ENCODE data around the gene KIAA0930. TPM values are rescaled to one million over a fixed set of nuclear protein-coding genes. Genes with fewer than 3 reads are reported as not detected.

KIAA0930 gene
- total RNA-seq, 1 donor from 2014 or later = 18.6 TPM

DNA sequence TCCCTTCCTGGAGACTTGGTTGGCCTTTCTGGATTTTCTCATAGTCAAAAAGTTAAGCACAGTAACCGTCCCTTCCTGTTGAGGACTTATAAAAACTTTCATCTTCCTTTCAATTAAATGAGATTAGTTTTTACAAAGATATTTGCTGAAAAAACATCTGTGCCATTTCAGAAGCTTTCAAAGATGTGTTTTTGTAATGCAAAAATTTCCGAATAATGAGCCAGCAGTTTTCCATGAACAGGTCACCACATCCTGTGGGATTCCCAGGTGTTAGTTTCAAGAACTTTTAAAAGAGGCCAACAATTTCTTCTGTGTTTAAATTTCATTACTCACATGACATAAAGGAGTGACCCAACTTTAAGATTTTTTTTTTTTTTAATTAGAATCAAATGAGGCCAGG is 58.9 kb downstream of the KIAA0930 start:
- intact Hi-C loops (cut with micrococcal nuclease) = no loop called here

DNA sequence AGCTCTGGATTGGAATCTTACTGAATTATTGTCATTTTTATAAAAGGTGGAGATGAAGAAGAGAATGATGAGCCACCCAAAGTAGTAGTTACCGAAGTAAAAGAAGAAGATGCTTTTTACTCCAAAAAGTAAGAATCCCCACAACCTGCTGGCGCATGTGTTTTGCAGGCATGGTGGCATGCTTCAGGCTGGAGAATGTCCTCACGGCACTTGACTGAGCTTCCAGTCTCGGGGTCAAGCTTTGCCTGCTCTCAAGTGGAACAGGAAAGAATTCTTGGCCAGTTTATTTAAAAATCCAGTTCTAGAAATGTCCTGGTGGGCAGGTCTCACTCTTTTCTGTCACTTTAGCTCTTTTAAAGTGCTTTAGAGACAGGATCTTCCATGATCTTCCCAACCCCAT is 59.5 kb downstream of the KIAA0930 start:
- intact Hi-C loops (cut with micrococcal nuclease) = no loop called here

DNA sequence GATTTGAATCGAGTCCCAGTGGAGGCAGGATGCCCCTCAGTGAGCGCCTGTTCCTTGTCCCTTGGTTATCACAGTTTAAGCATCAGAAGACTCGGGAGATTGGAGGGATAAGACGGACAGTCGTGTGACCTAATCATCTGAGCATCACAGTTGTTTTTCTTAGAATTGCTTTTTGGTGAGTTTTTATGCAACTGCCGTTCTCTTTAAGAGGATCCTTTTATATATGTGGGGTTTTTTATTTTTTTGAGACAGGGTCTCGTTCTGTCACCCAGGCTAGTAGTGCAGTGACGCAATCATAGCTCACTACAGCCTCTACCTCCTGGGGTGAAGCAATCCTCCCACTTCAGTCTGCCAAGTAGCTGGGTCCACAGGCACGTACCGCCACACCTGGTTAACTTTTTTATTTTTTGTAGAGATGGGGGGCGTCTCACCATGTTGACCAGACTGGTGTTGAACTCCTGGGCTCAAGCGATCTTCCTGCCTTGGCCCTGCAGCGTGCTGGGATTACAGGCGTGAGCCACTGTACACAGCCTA is 60.5 kb downstream of the KIAA0930 start:
- intact Hi-C loops (cut with micrococcal nuclease) = no loop called here

DNA sequence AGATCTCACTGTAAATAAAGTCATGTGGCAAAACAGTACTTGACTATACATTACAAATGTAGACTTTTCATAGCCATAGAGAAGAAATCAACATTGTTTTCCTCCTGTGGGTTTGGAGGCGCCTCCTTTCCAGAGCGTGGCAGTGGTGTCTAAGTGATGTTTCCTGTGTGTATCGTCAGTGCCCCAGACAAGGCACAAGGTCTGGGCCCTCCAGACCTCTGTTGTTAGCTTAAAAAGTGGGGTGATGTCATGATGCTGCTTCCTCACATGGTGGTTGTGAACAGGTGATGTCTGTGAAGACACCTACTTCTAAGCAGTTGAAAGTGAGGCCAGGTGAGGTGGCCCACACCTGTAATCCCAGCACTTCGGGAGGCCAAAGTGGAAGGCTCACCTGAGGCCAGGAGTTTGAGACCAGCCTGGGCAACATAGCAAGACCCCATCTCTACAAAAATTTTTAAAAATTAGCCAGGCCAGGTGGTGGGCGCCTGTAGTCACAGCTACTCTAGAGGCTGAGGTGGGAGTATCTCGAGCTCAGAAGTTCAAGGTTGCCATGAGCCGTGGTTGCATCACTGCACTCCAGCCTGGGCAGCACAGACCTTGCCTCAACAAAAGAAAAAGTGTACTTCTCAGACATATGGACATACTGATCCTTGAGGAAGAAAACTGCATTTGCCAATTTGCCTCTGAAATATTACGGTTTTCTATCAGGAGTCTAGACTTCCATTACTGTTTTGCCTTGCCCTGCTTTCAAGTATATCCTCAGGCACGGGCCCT is 61.2 kb downstream of the KIAA0930 start:
- intact Hi-C loops (cut with micrococcal nuclease) = no loop called here

DNA sequence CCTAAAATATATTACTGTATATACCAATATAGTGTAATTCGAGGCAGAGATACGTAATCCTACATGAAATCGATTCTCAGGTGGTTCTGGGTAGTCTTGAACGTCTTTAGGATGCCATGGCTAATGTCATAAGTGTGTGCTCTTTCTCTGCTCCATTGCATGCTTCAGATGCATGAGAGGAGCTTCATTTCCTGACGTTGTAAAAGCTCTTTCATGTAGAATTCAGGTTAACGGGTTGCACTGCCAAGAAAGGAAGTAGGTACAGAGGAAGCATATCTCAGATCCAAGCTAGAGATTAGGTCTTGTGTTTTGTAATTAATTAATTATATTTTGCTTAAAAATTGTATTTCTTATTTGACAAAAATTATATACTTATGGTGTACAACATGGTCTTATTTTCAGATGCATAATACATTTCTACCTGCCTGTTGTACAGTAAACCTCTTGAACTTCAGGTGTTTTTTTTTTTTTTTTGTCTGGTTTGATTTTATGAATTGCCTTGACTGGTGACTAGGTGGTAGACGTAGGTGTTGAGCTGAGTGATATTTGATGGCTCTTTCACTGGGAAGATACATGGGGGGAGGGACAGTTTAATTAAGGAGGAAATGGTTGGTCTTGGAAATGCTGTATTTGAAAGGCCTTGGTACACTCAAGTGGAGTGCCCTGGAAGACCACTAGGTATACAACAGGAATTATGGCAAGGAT is 67.7 kb downstream of the KIAA0930 start:
- intact Hi-C loops (cut with micrococcal nuclease) = no loop called here

DNA sequence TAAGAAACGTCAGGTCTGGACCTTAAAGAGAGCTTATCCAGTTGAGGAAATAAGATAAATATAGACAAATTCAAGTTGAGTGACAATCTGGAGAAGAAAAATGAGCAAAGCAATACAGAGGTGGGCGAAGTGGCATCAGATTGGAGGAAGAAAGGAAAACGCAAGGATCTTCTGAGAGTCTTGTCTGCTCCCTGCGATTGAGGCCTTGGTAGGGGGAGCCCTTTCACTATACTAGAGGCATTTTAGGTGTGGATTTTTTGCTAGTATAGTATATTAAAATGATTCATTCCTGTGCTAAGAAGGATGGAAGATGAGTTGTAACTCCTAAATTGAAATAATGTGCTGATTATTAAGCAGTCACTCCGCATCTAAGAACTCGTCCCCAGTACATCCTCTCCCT is 68.9 kb downstream of the KIAA0930 start:
- intact Hi-C loops (cut with micrococcal nuclease) = no loop called here

DNA sequence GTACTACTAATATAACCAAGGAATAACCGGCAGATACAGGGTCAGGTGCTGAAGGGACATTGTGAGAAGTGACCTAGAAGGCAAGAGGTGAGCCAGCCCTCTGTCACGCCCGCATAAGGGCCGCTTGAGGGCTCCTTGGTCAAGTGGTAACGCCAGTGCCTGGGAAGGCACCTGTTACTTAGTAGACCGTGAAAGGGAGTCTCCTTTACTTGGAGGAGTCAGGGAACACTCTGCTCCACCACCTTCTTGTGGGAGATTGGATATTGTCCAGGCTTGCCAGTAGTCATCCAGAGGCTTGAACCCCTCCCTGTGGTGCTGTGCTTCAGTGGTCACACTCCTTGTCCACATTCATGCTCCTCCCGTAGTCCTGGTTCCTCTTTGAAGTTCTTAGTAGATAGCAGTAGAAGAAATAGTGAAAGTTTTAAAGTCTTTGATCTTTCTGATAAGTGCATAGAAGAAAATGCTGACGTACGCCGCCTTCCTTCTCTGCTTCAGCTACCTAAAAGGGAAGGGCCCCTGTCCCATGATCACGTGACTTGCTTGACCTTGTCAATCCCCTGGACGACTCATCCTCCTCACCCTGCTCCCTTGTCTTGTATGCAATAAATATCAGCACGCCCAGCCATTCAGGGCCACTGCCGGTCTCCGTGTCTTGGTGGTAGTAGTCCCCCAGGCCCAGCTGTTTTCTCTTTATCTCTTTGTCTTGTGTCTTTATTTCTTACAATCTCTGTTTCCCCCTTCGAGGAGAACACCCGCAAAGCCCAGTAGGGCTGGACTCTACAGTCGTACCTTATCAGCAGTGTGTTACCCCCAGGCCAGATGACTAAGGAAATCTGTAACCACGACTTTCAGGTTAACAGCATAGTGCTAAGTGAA is 70.9 kb downstream of the KIAA0930 start:
- intact Hi-C loops (cut with micrococcal nuclease) = loop anchor here (10.0 kb wide), 2 partner anchors 145 to 245 kb away; partner anchors contain the start of genes RIBC2 and SMC1B

DNA sequence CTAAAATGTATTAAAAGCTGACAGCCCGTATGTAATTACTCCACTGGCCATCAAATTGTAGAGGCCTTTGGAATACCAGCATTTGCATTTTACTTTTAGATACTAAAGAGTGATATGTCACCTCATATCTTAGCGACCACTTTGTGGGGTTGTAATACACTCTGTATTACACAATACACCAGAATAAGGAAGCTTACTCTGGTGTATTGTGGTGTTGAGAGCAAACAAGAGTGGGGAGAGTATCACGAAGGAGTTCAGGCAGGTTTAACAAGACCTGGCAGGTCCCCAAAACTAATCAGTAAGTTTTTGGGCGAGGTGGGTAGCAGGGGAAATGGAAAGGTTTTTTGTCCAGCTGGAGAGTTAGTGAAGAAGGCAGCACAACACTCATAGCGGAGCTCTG is 73.8 kb downstream of the KIAA0930 start:
- intact Hi-C loops (cut with micrococcal nuclease) = loop anchor here (10.0 kb wide), 2 partner anchors 148 to 248 kb away; partner anchors contain the start of genes RIBC2 and SMC1B

DNA sequence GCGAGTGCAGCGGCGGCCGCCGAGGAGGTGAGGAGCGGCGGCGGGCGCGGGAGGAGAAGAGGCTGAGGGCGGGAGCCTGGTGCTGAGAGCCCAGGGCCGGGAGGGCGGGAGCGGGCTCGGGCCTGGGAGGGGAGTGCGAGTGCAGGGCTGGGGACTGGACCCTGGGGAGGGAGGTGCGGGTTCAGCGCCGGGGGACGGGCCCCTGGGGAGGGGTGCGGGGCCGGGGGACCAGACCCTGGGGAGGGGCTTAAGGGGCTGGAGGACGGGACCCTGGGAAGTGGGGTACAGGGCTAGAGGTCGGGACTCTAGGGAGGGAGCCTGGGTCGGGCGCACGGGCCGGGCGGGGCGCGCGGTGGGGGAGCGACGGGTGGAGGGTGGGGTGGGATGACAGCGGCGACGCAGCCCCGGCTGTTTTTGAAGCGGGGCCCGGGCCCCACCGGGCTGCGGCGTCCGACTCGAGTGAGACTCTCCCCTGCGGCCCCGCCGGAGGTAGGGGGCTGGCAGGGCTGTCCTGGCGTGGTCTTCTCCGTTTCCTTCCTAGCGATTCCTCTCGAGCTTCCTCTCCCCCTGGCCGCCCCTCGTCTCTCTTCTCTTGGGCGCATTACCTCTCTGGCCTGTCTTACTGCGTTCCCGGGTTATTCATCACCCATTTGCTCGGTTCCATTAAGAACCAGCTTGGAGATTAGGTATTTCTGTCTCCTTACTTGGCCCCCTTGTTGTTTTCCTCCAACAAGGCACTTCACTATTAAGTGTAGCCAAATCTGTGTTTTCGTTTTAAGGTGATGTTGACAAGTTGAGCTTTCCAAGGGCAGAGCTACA is 76.2 kb downstream of the KIAA0930 start:
- intact Hi-C loops (cut with micrococcal nuclease) = loop anchor here (10.0 kb wide), 2 partner anchors 150 to 250 kb away; partner anchors contain the start of genes RIBC2 and SMC1B

DNA sequence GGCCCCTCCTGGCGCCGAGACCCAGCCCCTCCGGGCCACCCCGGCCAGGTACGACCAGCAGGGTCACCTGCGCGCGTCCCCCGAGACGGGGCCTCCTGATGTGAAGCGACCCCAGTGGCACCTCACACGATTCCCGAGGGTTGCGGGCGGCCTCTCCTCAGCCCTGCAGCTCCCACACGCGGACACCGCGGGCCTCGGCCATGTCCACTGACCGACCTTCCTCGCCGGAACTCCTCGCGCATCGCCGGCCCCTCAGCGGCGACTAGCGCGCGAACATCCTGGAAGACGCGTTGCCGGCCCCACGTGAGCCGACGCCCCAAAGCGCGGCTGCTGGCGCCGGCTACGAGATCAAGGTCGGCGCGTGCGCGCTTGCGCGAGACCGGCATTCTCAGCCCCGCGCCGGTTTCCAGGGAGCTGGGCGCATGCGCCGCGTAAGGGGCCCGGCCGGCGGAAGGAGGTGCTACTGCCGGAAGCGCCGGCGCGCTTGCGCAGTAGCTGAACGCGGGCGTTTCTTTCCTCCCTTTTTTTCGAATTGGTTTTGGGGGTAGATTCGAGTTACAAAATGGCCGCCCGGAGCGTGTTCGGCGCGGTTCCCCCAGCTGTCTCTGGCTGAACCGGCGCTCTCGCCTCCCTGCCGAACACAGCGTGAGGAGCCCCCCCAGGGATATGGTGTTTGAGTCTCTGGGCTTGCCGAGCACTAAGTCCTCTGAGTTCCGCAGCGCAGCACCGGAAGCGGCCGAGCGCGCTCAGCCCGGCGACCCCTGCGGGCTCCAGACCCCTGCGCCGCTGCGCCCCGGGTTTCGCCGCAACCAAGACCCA is 77.0 kb downstream of the KIAA0930 start, which contains the start of gene NUP50:
Gene NUP50 (plus strand): TSS at position 475 of the 819 bp plus-strand sequence. CDS start 4,253 bp downstream, outside the sequence.
- intact Hi-C loops (cut with micrococcal nuclease) = loop anchor here (1.0 to 10.0 kb wide), 3 partner anchors 77 to 251 kb away; partner anchors contain the start of genes KIAA0930, RIBC2 and SMC1B

DNA sequence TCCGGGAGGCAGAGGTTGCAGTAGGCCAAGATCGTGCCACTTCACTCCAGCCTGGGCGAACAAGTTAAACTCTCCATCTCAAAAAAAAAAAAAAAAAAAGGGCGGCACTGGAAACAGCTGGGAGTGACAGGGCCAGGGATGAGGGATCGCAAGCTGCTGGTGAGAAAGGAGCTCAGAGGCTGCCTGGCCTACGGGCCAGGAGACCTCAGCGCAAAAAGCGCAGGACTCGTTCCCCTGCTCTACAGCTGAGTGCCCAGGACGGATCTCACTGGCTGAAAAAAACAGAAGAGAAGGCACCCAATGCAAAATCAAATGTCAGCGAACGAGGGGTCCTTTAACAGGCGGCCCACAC is 77.6 kb downstream of the KIAA0930 start:
- intact Hi-C loops (cut with micrococcal nuclease) = loop anchor here (1.0 to 10.0 kb wide), 3 partner anchors 77 to 252 kb away; partner anchors contain the start of genes KIAA0930, RIBC2 and SMC1B

DNA sequence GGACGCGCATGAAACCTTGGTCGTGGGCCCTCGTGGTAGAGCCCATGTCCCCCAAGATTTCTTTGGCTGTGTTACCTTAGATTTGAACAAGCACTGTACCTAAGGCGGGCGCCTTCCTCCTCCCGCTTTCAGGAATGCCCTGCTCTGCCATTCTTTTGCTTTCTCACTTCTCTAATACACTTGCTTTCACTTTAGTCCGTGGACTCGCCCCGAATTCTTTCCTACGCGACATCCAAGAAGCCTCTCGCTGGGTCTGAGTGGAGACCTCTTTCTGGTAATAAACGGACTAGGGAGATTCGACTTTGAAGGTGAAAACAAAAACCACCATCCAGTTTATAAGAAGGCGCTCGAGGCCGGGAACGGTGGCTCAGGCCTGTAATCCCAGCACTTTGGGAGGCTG is 78.2 kb downstream of the KIAA0930 start:
- intact Hi-C loops (cut with micrococcal nuclease) = loop anchor here (10.0 kb wide), 2 partner anchors 152 to 252 kb away; partner anchors contain the start of genes RIBC2 and SMC1B

DNA sequence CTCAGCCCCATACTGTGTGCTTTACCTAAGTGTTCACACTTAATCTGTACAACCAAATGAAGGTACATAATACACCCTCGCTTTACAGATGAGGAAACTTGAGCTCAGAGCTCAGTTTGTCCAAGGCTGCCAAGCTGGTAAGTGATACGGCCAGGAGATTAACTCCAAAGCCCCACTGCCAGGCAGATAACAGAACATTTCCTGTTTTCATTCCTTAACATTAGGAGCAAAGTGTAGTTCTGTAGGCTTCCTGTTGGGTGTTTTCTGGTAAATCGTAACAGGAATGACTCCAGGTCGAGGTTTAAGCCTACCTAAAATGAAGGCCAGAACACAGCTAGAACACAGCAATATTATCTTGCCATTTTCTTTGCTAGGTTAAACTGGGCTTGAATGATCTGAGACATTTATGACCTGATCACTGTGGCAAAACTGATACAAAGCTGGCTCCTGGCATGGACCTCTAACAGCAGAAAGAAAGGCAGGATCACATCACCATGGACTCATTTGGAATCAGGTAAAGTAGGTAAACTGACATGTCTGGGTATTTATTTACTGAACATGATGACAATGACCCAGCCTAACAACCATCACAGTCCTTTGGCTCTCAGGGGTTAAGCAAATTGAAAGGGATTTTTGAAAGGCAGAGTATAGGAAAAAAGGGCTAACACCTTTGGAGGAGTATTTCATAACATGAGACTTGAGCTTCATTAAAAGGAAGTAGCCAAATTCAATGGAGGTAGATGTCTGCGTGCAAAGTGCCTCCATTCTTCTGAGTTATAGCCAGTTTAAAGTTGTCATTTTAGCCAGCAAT is 80.8 kb downstream of the KIAA0930 start:
- intact Hi-C loops (cut with micrococcal nuclease) = loop anchor here (10.0 kb wide), 2 partner anchors 155 to 255 kb away; partner anchors contain the start of genes RIBC2 and SMC1B

DNA sequence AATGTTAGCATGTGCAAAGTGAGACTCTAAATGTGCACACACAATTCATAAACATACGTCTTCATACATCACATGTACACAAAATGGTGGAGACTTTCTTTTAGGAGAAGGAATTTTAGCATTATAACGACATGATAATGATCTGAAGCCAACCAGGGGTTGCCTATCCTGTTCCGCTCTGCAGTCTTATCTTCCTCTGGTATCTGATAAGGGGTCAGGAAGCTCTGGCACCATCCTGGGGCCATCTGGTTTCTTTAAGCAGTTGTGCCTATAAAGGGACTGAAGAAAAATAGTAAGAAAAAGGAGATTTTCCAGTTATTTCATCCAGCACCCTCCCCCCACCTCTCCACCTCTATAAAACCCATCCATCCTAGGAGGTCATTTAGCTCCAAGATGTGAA is 82.8 kb downstream of the KIAA0930 start:
- intact Hi-C loops (cut with micrococcal nuclease) = no loop called here

DNA sequence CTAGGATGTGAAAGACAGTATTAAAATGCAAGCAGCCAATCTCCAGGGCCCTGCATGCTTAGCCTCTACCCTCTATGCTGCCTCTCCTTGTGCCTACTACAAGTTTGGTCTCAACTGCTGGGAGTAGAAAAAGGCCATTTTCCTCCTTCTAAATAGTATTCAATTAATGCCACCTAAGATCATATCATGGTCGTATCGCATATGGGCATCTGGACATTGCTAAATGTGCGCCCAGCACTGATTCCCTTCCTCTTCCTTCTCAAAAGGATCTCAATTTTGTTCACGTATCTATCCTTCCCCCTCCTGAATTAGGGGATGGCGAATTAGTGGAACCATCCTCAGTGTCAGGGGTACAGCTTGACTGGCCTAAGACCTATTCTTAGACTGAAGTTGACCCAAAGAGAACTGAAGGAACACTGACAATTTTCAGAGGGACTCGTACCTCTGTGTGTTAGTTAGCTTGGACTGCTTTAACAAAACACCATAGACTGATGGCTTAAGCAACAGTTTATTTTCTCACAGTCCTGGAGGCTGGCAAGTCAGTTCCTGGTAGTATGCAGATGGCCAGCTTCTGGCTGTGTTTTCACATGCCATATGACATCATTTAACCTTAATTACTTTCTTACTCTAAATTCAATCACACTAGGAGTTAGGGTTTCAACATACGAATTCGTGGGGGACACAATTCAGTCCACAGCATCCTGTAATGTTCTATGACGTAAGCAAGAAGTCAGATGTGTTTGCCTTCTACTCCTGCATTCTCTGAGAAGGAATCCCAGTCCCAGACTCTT is 85.4 kb downstream of the KIAA0930 start:
- intact Hi-C loops (cut with micrococcal nuclease) = no loop called here

DNA sequence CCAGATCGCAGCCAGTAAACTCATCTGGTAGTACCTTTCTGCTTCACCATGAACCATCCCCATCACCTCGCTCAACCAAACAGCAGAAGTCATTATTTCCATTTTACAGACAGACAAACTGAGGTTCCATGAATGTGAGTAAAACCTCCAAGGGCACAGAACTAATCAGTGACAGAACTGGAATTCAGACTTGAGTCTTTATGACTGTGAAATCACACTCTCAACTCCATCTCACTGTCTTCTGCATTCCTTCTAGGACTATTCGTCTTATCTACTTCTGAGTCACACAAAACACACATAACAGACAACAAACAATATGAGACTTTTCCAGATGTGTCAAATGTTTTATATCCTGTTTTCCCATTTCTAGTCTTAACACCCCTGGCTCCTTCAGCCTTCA is 86.3 kb downstream of the KIAA0930 start:
- intact Hi-C loops (cut with micrococcal nuclease) = no loop called here

DNA sequence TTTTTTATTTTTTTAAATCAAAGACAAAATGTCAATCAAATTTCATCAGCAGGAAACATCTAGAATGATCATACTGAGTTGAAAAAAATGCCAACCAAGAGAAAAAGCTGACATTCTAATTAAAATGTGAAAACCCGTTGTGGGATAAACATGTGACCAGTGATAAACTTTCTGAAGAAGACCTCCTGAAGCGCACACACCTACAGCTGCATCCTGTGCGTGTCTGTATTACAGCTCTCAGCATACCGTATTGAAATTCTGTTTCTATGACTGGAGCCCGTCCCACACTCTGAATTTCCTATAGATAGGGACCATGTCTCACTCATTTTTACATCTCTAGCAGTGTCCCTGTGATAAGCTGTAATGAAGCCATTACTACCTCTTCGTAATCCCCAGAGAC is 89.2 kb downstream of the KIAA0930 start:
- intact Hi-C loops (cut with micrococcal nuclease) = no loop called here

Measured in T-helper 2 cell treated with Interferon-gamma antibody and Interleukin-4, amounts not matched to agents 100 ng/mL and 5 ng/mL, for 36 hours (primary cell).